Measurements from ENCODE around the gene PPIF.

Gene PPIF

GRCh38 chr10:79378383-79378646 is 31.0 kb downstream of the PPIF start:
- no peak for TF ChIP-seq CTCF (IDR thresholded peaks at IDR 0.05; ENCODE audit: low read depth, low read length)

DNA sequence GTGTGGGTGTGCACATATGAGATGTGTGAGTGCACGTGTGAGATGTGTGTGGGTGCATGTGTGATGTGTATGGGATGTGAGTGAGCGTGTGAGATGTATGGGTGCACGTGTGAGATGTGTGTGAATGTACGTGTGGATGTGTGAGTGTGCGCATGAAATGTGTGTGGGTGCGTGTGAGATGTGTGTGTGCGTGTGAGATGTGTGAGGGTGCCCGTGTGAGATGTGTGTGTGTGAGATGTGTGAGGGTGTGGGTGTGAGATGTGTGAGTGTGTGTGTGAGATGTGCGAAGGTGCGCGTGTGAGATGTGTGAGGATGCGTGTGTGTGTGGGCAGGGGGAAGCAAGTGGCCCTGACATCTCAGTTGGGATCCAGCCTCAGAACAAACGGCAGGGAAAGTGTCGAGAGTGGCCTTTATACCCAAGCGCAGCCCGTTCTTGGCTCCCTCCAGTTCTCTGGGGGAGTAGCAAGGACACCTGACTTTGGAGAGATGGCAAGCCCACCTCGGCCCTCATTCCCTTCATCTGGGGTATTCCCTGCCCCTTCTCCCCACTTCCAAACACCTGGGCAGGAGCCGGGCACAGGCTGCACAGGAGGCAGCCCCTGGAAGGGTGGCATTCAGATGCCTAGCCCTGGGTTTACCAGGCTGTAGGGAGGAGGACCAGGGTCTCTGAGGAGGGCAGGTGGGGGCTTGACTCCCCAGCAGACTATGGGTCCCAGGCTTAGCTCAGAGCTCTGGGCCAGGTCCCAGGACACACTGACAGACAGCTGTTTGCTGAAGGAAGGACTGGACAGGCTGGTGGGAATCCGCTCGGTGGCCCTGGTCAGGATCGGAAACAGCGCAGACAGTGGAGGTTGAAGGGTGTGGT is 31.6 kb downstream of the PPIF start:
- no peak for TF ChIP-seq CTCF (IDR thresholded peaks at IDR 0.05; ENCODE audit: low read depth, low read length)

More at GRCh38 chr10:79378383-79378646, 31.0 kb downstream of the PPIF start:
- no peak overlapping the region for H3K4me3 ChIP-seq (ENCODE audit: low read depth, low read length)
- in situ Hi-C loops (cut with HindIII; ENCODE audit: low sequenced_read_pairs) = no loop called here
- DNase-seq (ENCODE audit: low read depth, low spot score) = no peak

DNA sequence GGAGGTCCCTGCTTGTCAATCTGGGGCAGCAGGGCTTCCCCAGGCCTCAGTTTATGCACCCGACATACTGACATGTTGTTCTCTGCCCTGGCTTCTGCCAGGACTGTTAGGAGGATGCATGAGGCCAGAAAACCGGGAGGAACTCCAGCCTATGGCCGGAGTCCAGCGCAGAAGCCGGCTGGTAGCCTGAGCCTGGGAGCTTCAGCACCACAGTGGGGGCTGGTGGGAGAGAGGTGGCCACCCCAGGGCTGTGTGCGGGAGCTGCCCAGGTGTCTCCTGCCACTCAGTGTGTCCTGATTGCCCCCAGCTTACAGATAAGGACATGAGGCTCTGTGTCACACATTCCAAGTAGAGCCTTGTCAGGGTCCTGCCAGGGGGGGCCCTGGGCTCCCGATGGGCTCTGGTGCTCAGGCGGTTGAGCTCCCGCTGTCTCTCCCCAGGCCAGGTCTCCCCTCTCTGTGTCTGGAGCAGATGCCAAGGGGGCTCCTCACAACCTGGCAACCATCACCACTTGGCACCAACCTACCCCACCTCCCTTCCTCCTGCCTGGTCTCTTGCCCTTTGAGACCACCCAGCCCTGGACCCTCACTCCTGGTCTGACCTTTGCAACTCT is 32.3 kb downstream of the PPIF start:
- no peak for DNase-seq (ENCODE audit: low read depth, low spot score)
- no peak overlapping the region for H3K4me3 ChIP-seq (ENCODE audit: low read depth, low read length)
- in situ Hi-C loops (cut with HindIII; ENCODE audit: low sequenced_read_pairs) = no loop called here
- TF ChIP-seq CTCF (IDR thresholded peaks at IDR 0.05; ENCODE audit: low read depth, low read length) = no peak

More for the DNA sequence above, 31.6 kb downstream of the PPIF start:
- no peak for DNase-seq (ENCODE audit: low read depth, low spot score)
- H3K4me3 ChIP-seq (ENCODE audit: low read depth, low read length) = no peak overlapping the region
- in situ Hi-C loops (cut with HindIII; ENCODE audit: low sequenced_read_pairs) = no loop called here

GRCh38 chr10:79380125-79380945 is 33.1 kb downstream of the PPIF start:
- in situ Hi-C loops (cut with HindIII; ENCODE audit: low sequenced_read_pairs) = no loop called here
- H3K4me3 ChIP-seq (ENCODE audit: low read depth, low read length) = no peak overlapping the region
- DNase-seq (ENCODE audit: low read depth, low spot score) = no peak
- TF ChIP-seq CTCF (IDR thresholded peaks at IDR 0.05; ENCODE audit: low read depth, low read length) = no peak

DNA sequence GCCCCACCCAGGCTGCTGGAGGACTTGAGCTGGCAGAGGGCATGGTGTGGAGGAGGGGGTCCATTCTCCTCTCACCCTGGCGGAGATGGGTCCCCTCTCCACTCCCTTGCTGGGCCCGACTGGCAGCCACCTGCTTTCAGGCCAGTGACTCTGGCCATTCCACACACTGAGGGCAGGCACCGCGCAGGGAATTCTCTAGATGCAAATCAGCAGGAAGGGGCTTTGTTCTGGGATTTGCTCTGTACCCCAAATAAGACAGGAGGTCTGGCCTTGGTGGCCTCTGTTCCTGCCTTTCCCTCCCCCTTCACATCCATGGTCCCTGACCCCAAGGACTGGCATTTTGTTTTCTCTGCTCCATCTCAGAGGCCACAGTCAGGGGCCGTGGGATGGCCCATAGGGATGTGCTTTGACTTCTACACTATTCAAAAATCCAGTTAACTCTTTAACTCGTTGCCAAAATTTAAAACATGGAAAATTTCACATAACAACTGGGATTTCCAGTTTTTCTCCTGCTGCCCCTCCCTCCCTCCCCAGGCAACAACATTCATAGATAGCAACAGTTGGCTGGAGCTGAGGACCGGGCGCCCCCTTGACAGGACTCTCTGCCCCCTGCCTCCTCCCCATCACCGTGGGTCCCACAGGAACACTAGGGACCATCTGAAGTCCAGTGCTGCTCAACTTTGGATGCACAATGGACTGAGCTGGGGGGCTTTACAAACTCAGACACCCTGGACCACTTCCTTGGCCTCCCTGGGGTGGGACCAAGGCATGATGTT is 33.9 kb downstream of the PPIF start:
- H3K4me3 ChIP-seq (ENCODE audit: low read depth, low read length) = no peak overlapping the region
- no peak for TF ChIP-seq CTCF (IDR thresholded peaks at IDR 0.05; ENCODE audit: low read depth, low read length)
- no peak for DNase-seq (ENCODE audit: low read depth, low spot score)
- in situ Hi-C loops (cut with HindIII; ENCODE audit: low sequenced_read_pairs) = no loop called here

GRCh38 chr10:79381804-79382221 is 34.5 kb downstream of the PPIF start:
- in situ Hi-C loops (cut with HindIII; ENCODE audit: low sequenced_read_pairs) = no loop called here
- DNase-seq (ENCODE audit: low read depth, low spot score) = peak; percentile 94
- H3K4me3 ChIP-seq (ENCODE audit: low read depth, low read length) = no peak overlapping the region
- no peak for TF ChIP-seq CTCF (IDR thresholded peaks at IDR 0.05; ENCODE audit: low read depth, low read length)
